ENCODE measurements around the gene ARID4A.

DNA sequence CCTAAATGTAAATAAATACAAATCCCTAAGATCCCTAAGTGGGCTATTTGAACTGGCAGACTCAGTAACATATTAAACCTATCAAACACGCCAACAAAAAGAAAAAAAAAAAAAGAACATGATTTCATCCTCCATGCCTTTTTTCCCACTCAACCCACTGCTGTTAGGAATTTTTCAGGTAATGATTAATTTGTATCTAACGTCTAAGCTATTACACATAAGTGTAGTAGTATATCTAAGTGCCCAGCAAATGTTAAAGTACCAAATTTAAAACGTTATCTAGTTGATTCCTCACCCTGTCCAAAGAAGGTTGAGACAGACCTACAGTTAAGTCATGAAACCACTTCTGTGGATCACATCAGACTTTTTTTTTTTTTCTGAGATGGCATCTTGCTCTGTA, 16.4 kb upstream of the ARID4A start:
- TF ChIP-seq ZNF8 (CRISPR knock-in tag; IDR thresholded peaks at IDR 0.05) = no peak
- no peak for TF ChIP-seq ARNTL (CRISPR knock-in tag; IDR thresholded peaks at IDR 0.05; ENCODE audit: borderline replicate concordance, low read depth)
- no peak for TF ChIP-seq ESRRG (CRISPR knock-in tag; IDR thresholded peaks at IDR 0.05)
- TF ChIP-seq OSR1 (CRISPR knock-in tag; IDR thresholded peaks at IDR 0.05) = no peak
- no peak for TF ChIP-seq ZC3H10 (CRISPR knock-in tag; IDR thresholded peaks at IDR 0.05)
- no peak for TF ChIP-seq TOX (CRISPR knock-in tag; IDR thresholded peaks at IDR 0.05; ENCODE audit: borderline replicate concordance)
- TF ChIP-seq CSDC2 (CRISPR knock-in tag; IDR thresholded peaks at IDR 0.05) = no peak
- no peak for TF ChIP-seq ZFP30 (CRISPR knock-in tag; IDR thresholded peaks at IDR 0.05)
- no peak for TF ChIP-seq TCF4 (CRISPR knock-in tag; IDR thresholded peaks at IDR 0.05; ENCODE audit: borderline replicate concordance)
- TF ChIP-seq BACH2 (CRISPR knock-in tag; IDR thresholded peaks at IDR 0.05; ENCODE audit: borderline replicate concordance) = no peak
- no peak for TF ChIP-seq ZFP3 (CRISPR knock-in tag; IDR thresholded peaks at IDR 0.05)
- TF ChIP-seq RARB (CRISPR knock-in tag; IDR thresholded peaks at IDR 0.05) = no peak
- TF ChIP-seq ZNF70 (CRISPR knock-in tag; IDR thresholded peaks at IDR 0.05) = no peak
- TF ChIP-seq, protein P1, sequence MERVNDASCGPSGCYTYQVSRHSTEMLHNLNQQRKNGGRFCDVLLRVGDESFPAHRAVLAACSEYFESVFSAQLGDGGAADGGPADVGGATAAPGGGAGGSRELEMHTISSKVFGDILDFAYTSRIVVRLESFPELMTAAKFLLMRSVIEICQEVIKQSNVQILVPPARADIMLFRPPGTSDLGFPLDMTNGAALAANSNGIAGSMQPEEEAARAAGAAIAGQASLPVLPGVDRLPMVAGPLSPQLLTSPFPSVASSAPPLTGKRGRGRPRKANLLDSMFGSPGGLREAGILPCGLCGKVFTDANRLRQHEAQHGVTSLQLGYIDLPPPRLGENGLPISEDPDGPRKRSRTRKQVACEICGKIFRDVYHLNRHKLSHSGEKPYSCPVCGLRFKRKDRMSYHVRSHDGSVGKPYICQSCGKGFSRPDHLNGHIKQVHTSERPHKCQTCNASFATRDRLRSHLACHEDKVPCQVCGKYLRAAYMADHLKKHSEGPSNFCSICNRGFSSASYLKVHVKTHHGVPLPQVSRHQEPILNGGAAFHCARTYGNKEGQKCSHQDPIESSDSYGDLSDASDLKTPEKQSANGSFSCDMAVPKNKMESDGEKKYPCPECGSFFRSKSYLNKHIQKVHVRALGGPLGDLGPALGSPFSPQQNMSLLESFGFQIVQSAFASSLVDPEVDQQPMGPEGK (CRISPR knock-in tag; IDR thresholded peaks at IDR 0.05; ENCODE audit: borderline replicate concordance) = no peak
